HepG2 (cell line): ENCODE measurements around the gene PRSS27. TPM values are rescaled to one million over a fixed set of nuclear protein-coding genes. Genes with fewer than 3 reads are reported as not detected.
A peak's percentile ranks its signal among the peaks of the same experiment; 100 is the strongest.

Source experiments
- FOXA1 ChIP-seq, 2 experiments: fragments of 450-650 bp in 1 of 2; sonication (generic) in 1 of 2; formaldehyde crosslinking in 1 of 2; IDR thresholded peaks; 2 replicates each; pipeline versions ENCODE4 v1.4.0 to v1.6.1; 2016 to 2020; ENCODE audit warnings: missing genetic modification reagents in 1 of 2
- MLXIP ChIP-seq: sonication (generic); formaldehyde crosslinking; IDR thresholded peaks from 2 replicates; pipeline ENCODE4 v1.9.0; 2021; ENCODE audit warnings: missing genetic modification reagents, borderline replicate concordance
- NFE2L2 ChIP-seq: fragments of 150-350 bp; IDR thresholded peaks from 2 replicates; pipeline ENCODE4 v1.6.1; 2014; ENCODE audit warnings: low read length
- NR3C1 ChIP-seq: sonication (generic); formaldehyde crosslinking; IDR thresholded peaks from 2 replicates; pipeline ENCODE4 v1.4.0; 2020; ENCODE audit warnings: missing genetic modification reagents
- RAD51 ChIP-seq: fragments of 450-650 bp; IDR thresholded peaks from 2 replicates; pipeline ENCODE4 v1.6.1; 2016; ENCODE audit warnings: borderline replicate concordance
- RFXAP ChIP-seq: sonication (generic); formaldehyde crosslinking; IDR thresholded peaks from 2 replicates; pipeline ENCODE4 v1.4.0; 2020; ENCODE audit warnings: missing genetic modification reagents, borderline replicate concordance
- SRF ChIP-seq: IDR thresholded peaks from 2 replicates; pipeline ENCODE4 v1.6.1; 2011; ENCODE audit warnings: mild to moderate bottlenecking, low read depth, low read length, moderate library complexity
- ZBTB37 ChIP-seq: sonication (generic); formaldehyde crosslinking; IDR thresholded peaks from 2 replicates; pipeline ENCODE4 v1.4.0; 2020; ENCODE audit warnings: mild to moderate bottlenecking, missing genetic modification reagents
- ZBTB42 ChIP-seq: sonication (generic); formaldehyde crosslinking; IDR thresholded peaks from 2 replicates; pipeline ENCODE4 v1.5.0; 2020; ENCODE audit warnings: mild to moderate bottlenecking, missing genetic modification reagents
- ZBTB8A ChIP-seq: sonication (generic); formaldehyde crosslinking; IDR thresholded peaks from 2 replicates; pipeline ENCODE4 v1.4.0; 2020; ENCODE audit warnings: mild to moderate bottlenecking, low read depth, missing genetic modification reagents, borderline replicate concordance
- ZMYM4 ChIP-seq: sonication (generic); formaldehyde crosslinking; IDR thresholded peaks from 2 replicates; pipeline ENCODE4 v1.8.1; 2023; ENCODE audit warnings: mild to moderate bottlenecking, missing genetic modification reagents
- ZNF775 ChIP-seq: sonication (generic); formaldehyde crosslinking; IDR thresholded peaks from 2 replicates; pipeline ENCODE4 v1.4.0; 2020; ENCODE audit warnings: missing genetic modification reagents, mild to moderate bottlenecking, moderate library complexity, borderline replicate concordance
- polyA plus RNA-seq, 8 experiments: library from polyadenylated mRNA; depleted of rRNA in 3 of 8; stranded (reverse) in 7 of 8; unstranded in 1 of 8; fragments of >200 nt; fragmentation: Illumina TruSeq in 4 of 8; extraction: Trizol in 4 of 8; gene quantifications; 2 replicates each; pipeline versions ENCODE4 v1.2.1 to v1.2.3, GENCODE V29; 2011 to 2016; ENCODE audit warnings: low read depth in 4 of 8, missing spikeins in 1 of 8, mixed read lengths in 1 of 8; ENCODE audit not compliant: insufficient read depth in 1 of 8
- total RNA-seq, 5 experiments: library from RNA; depleted of rRNA; stranded (reverse); fragments of >200 nt; fragmentation: Illumina TruSeq; extraction: Trizol; gene quantifications; 2 replicates each; pipeline ENCODE4 v1.2.3, GENCODE V29; 2016; ENCODE audit warnings: low read depth in 1 of 5
- TF ChIP-seq, protein P1 (sequence below): IDR thresholded peaks from 2 replicates; pipeline ENCODE4 v1.6.1; 2018; ENCODE audit warnings: missing genetic modification reagents, mild to moderate bottlenecking, missing compliant biosample characterization
- TF ChIP-seq, protein P2 (sequence below): sonication (generic); formaldehyde crosslinking; IDR thresholded peaks from 2 replicates; pipeline ENCODE4 v1.4.0; 2020; ENCODE audit warnings: missing genetic modification reagents
- TF ChIP-seq, protein P3 (sequence below): sonication (generic); formaldehyde crosslinking; IDR thresholded peaks from 2 replicates; pipeline ENCODE4 v1.8.0; 2022; ENCODE audit warnings: missing genetic modification reagents, mild to moderate bottlenecking, inconsistent platforms, borderline replicate concordance

PRSS27 gene
- total and polyA plus RNA-seq, 2 of the 13 experiments (the other 11 are each of a cell fraction or from before 2014, with no cell fraction given), result 0.20 to 0.73 TPM

GRCh38 chr16:2720719-2721633 lies 952 bp upstream of the PRSS27 start (continued):
- TF ChIP-seq, protein P1, sequence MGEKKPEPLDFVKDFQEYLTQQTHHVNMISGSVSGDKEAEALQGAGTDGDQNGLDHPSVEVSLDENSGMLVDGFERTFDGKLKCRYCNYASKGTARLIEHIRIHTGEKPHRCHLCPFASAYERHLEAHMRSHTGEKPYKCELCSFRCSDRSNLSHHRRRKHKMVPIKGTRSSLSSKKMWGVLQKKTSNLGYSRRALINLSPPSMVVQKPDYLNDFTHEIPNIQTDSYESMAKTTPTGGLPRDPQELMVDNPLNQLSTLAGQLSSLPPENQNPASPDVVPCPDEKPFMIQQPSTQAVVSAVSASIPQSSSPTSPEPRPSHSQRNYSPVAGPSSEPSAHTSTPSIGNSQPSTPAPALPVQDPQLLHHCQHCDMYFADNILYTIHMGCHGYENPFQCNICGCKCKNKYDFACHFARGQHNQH (CRISPR knock-in tag), result peak; percentile 67; the same call in 1 of the 2 replicates
- TF ChIP-seq NR3C1 (CRISPR knock-in tag) (no peak), RFXAP (no peak), ZNF775 (CRISPR knock-in tag) (no peak), ZBTB37 (CRISPR knock-in tag) (no peak), NFE2L2 (no peak), ZBTB42 (CRISPR knock-in tag) (no peak), FOXA1 (IDR thresholded peaks at IDR 0.05) (no peak), FOXA1 (CRISPR knock-in tag; IDR thresholded peaks at IDR 0.05) (no peak), ZBTB8A (CRISPR knock-in tag) (no peak), RAD51 (no peak), MLXIP (no peak), SRF (no peak), ZMYM4 (no peak)
- TF ChIP-seq, protein P2, sequence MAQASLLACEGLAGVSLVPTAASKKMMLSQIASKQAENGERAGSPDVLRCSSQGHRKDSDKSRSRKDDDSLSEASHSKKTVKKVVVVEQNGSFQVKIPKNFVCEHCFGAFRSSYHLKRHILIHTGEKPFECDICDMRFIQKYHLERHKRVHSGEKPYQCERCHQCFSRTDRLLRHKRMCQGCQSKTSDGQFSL (CRISPR knock-in tag), result no peak
- TF ChIP-seq, protein P3, sequence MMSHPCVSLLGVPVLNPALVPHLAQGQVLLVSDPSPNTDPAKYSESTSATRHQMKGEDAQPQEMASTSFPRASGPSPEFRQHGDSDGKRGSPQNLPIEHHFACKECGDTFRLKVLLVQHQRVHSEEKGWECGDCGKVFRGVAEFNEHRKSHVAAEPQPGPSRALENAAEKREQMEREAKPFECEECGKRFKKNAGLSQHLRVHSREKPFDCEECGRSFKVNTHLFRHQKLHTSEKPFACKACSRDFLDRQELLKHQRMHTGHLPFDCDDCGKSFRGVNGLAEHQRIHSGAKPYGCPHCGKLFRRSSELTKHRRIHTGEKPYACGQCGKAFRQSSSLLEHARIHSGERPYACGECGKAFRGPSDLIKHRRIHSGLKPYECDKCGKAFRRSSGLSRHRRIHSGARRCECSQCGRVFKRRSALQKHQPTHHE, result no peak
